ENCODE measurements around the gene PRR14. TPM values are rescaled to one million over a fixed set of nuclear protein-coding genes. Genes with fewer than 3 reads are reported as not detected.

Gene PRR14
- total and polyA plus RNA-seq, 2 of the 4 experiments (the other 2 are of a cell fraction), result 1.4 to 11.9 TPM

- TF ChIP-seq CHD1 (IDR thresholded peaks at IDR 0.05; ENCODE audit: low read depth, low read length) (no peak; the same call in 1 of the 2 replicates), RCOR1 (IDR thresholded peaks at IDR 0.05; ENCODE audit: insufficient replicate concordance, low read length) (no peak), FOS (IDR thresholded peaks at IDR 0.05; ENCODE audit: low read depth, low read length) (no peak), POLR2A (IDR thresholded peaks at IDR 0.05; ENCODE audit: low read depth, low read length) (0 out of 2 replicates have a peak, but pooled peaks have one; percentile 15)
Observed at GRCh38 chr16:30658731-30659506, 8.2 kb downstream of the PRR14 start (continued).
